AG04450 (cell line): ENCODE results near the gene WDFY2. TPM values are rescaled to one million over a fixed set of nuclear protein-coding genes. Genes with fewer than 3 reads are reported as not detected.

ENCODE experiments used
- CTCF ChIA-PET: fragments of 300-600, 350-600 bp; formaldehyde crosslinking; extraction: SDS; loops from one replicate; lab custom pipeline; 2022; ENCODE audit warnings: antibody characterized with exemption, inconsistent platforms; lab: Charles Lee
- POLR2A ChIA-PET: fragments of 350-600 bp; formaldehyde crosslinking; extraction: SDS; loops from one replicate; lab custom pipeline; 2021; ENCODE audit warnings: antibody characterized with exemption, inconsistent platforms; lab: Yijun Ruan, JAX
- DNase-seq: peaks from one replicate; pipeline ENCODE4 v3.0.0-alpha.2; 2011; ENCODE audit warnings: low read depth, low spot score
- H3K27ac ChIP-seq: one replicate; pipeline ENCODE4 v1.5.1; 2012; ENCODE audit warnings: low read depth, low read length, control low read depth
- H3K27me3 ChIP-seq: one replicate; pipeline ENCODE4 v1.6.0; 2012; ENCODE audit warnings: low read length; ENCODE audit not compliant: control insufficient read depth, insufficient read depth
- H3K4me3 ChIP-seq: 2 replicates; pipeline ENCODE4 v1.5.1; 2011; ENCODE audit warnings: mild to moderate bottlenecking, low read depth, low read length, control low read depth
- H3K9me3 ChIP-seq: 2 replicates; pipeline ENCODE4 v1.5.1; 2012; ENCODE audit warnings: low read length; ENCODE audit not compliant: control insufficient read depth, insufficient read depth
- CTCF ChIP-seq: IDR thresholded peaks from 2 replicates; pipeline ENCODE4 v1.5.1; 2011; ENCODE audit warnings: low read depth, low read length, control low read depth, inconsistent platforms
- polyA plus RNA-seq: library from polyadenylated mRNA; depleted of rRNA; stranded (reverse); fragments of >200 nt; gene quantifications from 2 replicates; pipeline ENCODE4 v1.2.3, GENCODE V29; 2011

WDFY2 gene
- polyA plus RNA-seq, 1 experiment = 6.3 TPM

GRCh38 chr13:51612867-51613266 lies 28.6 kb downstream of the WDFY2 start:
- Histone ChIP-seq H3K4me3 (no peak overlapping the region), H3K27me3 (no peaks in the 10 kb centered on the region), H3K27ac (no peak overlapping the region), H3K9me3 (no peaks in the 10 kb centered on the region)
- DNase-seq = no peak
- ChIA-PET POLR2A (no interaction called here), CTCF (no interaction called here)
- TF ChIP-seq CTCF = no peak

DNA sequence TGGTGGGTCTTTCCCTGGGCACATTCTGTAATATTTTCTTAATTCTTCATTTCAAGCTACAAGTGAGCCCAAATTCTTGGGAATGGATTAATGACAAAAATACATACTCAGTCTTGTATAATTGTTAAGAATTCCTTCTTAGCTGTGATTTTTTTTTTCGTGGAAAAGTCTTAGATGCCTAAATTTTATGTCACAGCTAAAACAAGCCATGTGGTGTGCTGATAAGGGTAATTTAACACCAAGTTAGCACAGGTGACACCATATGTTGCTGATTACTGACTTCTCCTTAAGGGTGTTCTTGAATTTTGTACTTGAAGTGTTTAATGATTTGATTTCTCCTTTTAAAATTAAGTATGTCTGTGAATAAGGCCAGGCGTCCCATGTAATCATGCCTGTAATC lies 29.3 kb downstream of the WDFY2 start:
- H3K9me3 ChIP-seq = no peaks in the 10 kb centered on the region
- ChIA-PET CTCF (no interaction called here), POLR2A (no interaction called here)
- no peak overlapping the region for H3K4me3 ChIP-seq
- DNase-seq = no peak
- no peak for TF ChIP-seq CTCF
- H3K27me3 ChIP-seq = no peaks in the 10 kb centered on the region
- no peak overlapping the region for H3K27ac ChIP-seq

DNA sequence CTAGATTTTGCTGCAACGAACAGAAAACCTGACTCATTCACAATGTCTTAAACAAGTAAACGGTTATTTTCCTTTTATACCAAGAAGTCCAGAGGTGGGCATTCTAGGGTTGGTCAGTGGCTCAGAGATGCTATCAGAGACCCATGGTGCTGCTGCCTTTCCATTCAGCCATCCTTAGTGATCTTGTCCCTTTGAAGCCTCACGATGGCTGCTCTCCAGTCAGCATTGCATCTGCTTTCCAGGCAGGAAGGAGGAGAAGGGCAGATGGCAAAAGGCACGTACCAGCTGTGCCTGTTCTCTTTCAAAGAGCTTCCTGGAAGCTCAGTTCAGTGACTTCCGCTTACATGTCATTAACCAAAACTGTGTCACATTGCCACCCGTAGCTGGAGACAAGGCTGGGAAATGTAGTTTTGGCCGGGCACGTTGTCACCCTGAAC lies 30.1 kb downstream of the WDFY2 start:
- CTCF ChIA-PET = interaction anchor here (0.6 to 1.8 kb wide), 2 partner anchors 11 to 112 kb away, joined by 4 read pairs; no protein-coding TSS in a partner anchor
- Histone ChIP-seq H3K4me3 (no peak overlapping the region), H3K9me3 (no peaks in the 10 kb centered on the region), H3K27ac (no peak overlapping the region), H3K27me3 (no peaks in the 10 kb centered on the region)
- TF ChIP-seq CTCF = no peak
- no peak for DNase-seq
- POLR2A ChIA-PET = no interaction called here

DNA sequence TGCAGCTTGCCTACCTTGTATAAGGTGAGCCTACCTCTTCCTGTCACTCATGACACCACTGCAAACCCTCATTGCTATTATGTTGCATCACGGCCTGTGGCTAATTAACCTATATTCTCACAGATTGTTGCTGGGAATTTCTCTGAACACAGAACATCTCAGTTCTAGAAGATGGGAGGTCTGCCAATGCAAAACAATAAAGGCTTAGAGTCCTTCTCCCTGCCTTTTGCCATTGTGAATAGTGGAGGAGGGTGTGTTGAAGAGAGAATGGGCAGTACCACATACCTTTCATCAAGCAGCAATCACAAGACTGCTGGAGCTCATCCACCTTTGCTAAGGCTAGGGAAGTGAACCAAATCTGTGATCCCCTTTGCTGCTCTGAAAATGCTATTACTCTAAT lies 34.4 kb downstream of the WDFY2 start:
- Histone ChIP-seq H3K9me3 (no peaks in the 10 kb centered on the region), H3K27me3 (no peaks in the 10 kb centered on the region), H3K27ac (no peak overlapping the region), H3K4me3 (no peak overlapping the region)
- TF ChIP-seq CTCF = no peak
- ChIA-PET CTCF (no interaction called here), POLR2A (no interaction called here)
- no peak for DNase-seq

GRCh38 chr13:51619614-51620013 lies 35.4 kb downstream of the WDFY2 start:
- CTCF ChIA-PET = interaction anchor here (0.7 to 1.1 kb wide), 3 partner anchors 8 to 831 kb away, joined by 3 read pairs; no protein-coding TSS in a partner anchor
- peak; percentile 34 for DNase-seq
- POLR2A ChIA-PET = interaction anchor here (0.7 kb wide), 1 partner anchor 110 kb away, joined by 3 read pairs; no protein-coding TSS in a partner anchor
- H3K9me3 ChIP-seq = no peaks in the 10 kb centered on the region
- no peak for TF ChIP-seq CTCF
- peak overlapping the region; percentile 58 for H3K27ac ChIP-seq
- no peak overlapping the region for H3K4me3 ChIP-seq
- no peaks in the 10 kb centered on the region for H3K27me3 ChIP-seq
